ENCODE data around the gene PLXNA2.

The PLXNA2 gene

GRCh38 chr1:208142590-208143382 is 101.4 kb downstream of the PLXNA2 start:
- no peak for DNase-seq (ENCODE audit: low read depth in 1 of 2, low spot score in 1 of 2)

- DNase-seq (ENCODE audit: low read depth in 1 of 2, low spot score in 1 of 2), result no peak
Observed at GRCh38 chr1:208141610-208142192, 102.5 kb downstream of the PLXNA2 start.

GRCh38 chr1:208139434-208140045 is 104.6 kb downstream of the PLXNA2 start:
- no peak for DNase-seq (ENCODE audit: low read depth in 1 of 2, low spot score in 1 of 2)

GRCh38 chr1:208137193-208137592 is 107.0 kb downstream of the PLXNA2 start:
- DNase-seq (ENCODE audit: low read depth in 1 of 2, low spot score in 1 of 2), result no peak

GRCh38 chr1:208136459-208137182 is 107.6 kb downstream of the PLXNA2 start:
- DNase-seq (ENCODE audit: low read depth in 1 of 2, low spot score in 1 of 2), result no peak

- no peak for DNase-seq (ENCODE audit: low read depth in 1 of 2, low spot score in 1 of 2)
Observed at GRCh38 chr1:208135354-208135753, 108.8 kb downstream of the PLXNA2 start.

GRCh38 chr1:208134491-208134890 is 109.7 kb downstream of the PLXNA2 start:
- DNase-seq (ENCODE audit: low read depth in 1 of 2, low spot score in 1 of 2), result no peak

GRCh38 chr1:208133355-208133754 is 110.8 kb downstream of the PLXNA2 start:
- DNase-seq (ENCODE audit: low read depth in 1 of 2, low spot score in 1 of 2), result no peak

- DNase-seq (ENCODE audit: low read depth in 1 of 2, low spot score in 1 of 2), result peak in 1 of 2 donors; percentile 34
Observed at GRCh38 chr1:208132287-208132882, 111.8 kb downstream of the PLXNA2 start.

GRCh38 chr1:208131621-208132286 is 112.4 kb downstream of the PLXNA2 start:
- DNase-seq (ENCODE audit: low read depth in 1 of 2, low spot score in 1 of 2), result no peak

- DNase-seq (ENCODE audit: low read depth in 1 of 2, low spot score in 1 of 2), result no peak
Observed at GRCh38 chr1:208129487-208129886, 114.7 kb downstream of the PLXNA2 start.

- DNase-seq (ENCODE audit: low read depth in 1 of 2, low spot score in 1 of 2), result no peak
Observed at GRCh38 chr1:208129060-208129459, 115.1 kb downstream of the PLXNA2 start.

GRCh38 chr1:208127792-208128529 is 116.2 kb downstream of the PLXNA2 start:
- DNase-seq (ENCODE audit: low read depth in 1 of 2, low spot score in 1 of 2), result no peak

- DNase-seq (ENCODE audit: low read depth in 1 of 2, low spot score in 1 of 2), result no peak
Observed at GRCh38 chr1:208127284-208127683, 116.9 kb downstream of the PLXNA2 start.

GRCh38 chr1:208126108-208126507 is 118.1 kb downstream of the PLXNA2 start:
- DNase-seq (ENCODE audit: low read depth in 1 of 2, low spot score in 1 of 2), result no peak

- no peak for DNase-seq (ENCODE audit: low read depth in 1 of 2, low spot score in 1 of 2)
Observed at GRCh38 chr1:208122612-208123358, 121.4 kb downstream of the PLXNA2 start.

- DNase-seq (ENCODE audit: low read depth in 1 of 2, low spot score in 1 of 2), result no peak
Observed at GRCh38 chr1:208121813-208122364, 122.3 kb downstream of the PLXNA2 start.

- no peak for DNase-seq (ENCODE audit: low read depth in 1 of 2, low spot score in 1 of 2)
Observed at GRCh38 chr1:208120431-208120790, 123.8 kb downstream of the PLXNA2 start.

Measured in stimulated activated CD4-positive, alpha-beta T cell treated with anti-CD3 and anti-CD28 coated beads, Interleukin-15, amount 100 ng/mL, for 1 hour (primary cell).